MCF 10A (cell line): ENCODE results near the gene FAM32A. TPM values are rescaled to one million over a fixed set of nuclear protein-coding genes. Genes with fewer than 3 reads are reported as not detected.

Experiments
- BruUV-seq: library from RNA; stranded (reverse); fragments of 400-500 nt; replicated peaks from 2 replicates; lab custom pipeline; 2021; lab: Mats Ljungman, UMichigan
- CTCF ChIA-PET: fragments of 300-600 bp; sonication (Branson Sonifier 250); formaldehyde crosslinking; extraction: SDS; loops from one replicate; lab custom pipeline; 2021; ENCODE audit warnings: antibody characterized with exemption, inconsistent platforms; lab: Yijun Ruan, JAX
- POLR2A ChIA-PET: fragments of 300-600, 350-650 bp; sonication (Branson Sonifier 250); formaldehyde crosslinking; extraction: SDS; loops from one replicate; lab custom pipeline; 2020; ENCODE audit warnings: antibody characterized with exemption, inconsistent platforms; lab: Yijun Ruan, JAX
- DNase-seq: peaks from one replicate; pipeline ENCODE4 v3.0.0-alpha.2; 2018; ENCODE audit not compliant: unreplicated experiment
- H3K27ac Mint-ChIP-seq: one replicate; pipeline ENCODE4 v1.8.0; 2022; ENCODE audit warnings: mild to moderate bottlenecking, low read depth, mixed read lengths; ENCODE audit not compliant: unreplicated experiment
- H3K27me3 Mint-ChIP-seq: one replicate; pipeline ENCODE4 v1.8.0; 2022; ENCODE audit warnings: mixed read lengths; ENCODE audit not compliant: insufficient read depth, unreplicated experiment
- H3K36me3 Mint-ChIP-seq: one replicate; pipeline ENCODE4 v1.8.0; 2022; ENCODE audit warnings: mild to moderate bottlenecking, moderate library complexity, mixed read lengths; ENCODE audit not compliant: insufficient read depth, unreplicated experiment
- H3K4me1 Mint-ChIP-seq: one replicate; pipeline ENCODE4 v1.8.0; 2022; ENCODE audit warnings: mixed read lengths; ENCODE audit not compliant: insufficient read depth, unreplicated experiment
- H3K4me3 Mint-ChIP-seq: one replicate; pipeline ENCODE4 v1.8.0; 2022; ENCODE audit warnings: mild to moderate bottlenecking, moderate library complexity, mixed read lengths; ENCODE audit not compliant: unreplicated experiment
- H3K9me3 Mint-ChIP-seq: one replicate; pipeline ENCODE4 v1.8.0; 2022; ENCODE audit warnings: mixed read lengths; ENCODE audit not compliant: unreplicated experiment
- CTCF ChIP-seq: fragments of 200-600 bp; IDR thresholded peaks from one replicate; pipeline ENCODE4 v1.8.0; 2022; ENCODE audit warnings: antibody characterized with exemption, mild to moderate bottlenecking; ENCODE audit not compliant: unreplicated experiment
- intact Hi-C: fragments of 100-400 bp; cut with micrococcal nuclease; formaldehyde crosslinking; loops from 2 replicates; pipeline ENCODE4 v1.14.1; 2022
- total RNA-seq: library from RNA; stranded (reverse); gene quantifications from 2 replicates; pipeline ENCODE4 v1.2.3, GENCODE V29; 2022

FAM32A gene
- total RNA-seq, 1 experiment from 2014 or later: 48.1 TPM

DNA sequence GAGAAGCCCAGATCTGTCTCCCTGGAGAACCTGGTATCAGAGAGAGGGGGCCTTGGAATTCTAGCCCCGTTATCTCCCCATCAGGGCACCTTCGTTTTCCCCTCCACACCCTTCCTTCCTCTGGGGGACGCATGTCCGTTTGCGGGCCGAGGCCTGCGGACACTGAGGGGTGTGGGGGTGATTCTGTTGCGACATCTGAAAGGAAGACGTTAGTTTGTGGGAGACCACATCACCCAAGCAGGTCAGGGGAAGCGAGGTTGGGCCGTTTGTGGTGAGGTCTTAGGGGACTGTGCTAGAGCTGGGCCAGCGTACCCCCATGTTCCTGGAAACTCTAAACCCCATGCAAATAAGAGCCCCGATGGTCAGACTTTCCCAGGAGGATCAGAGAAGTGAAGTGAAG is 45.5 kb upstream of the FAM32A start:
- DNase-seq: no peak
- ChIA-PET POLR2A (no interaction called here), CTCF (interaction anchor here (1.0 kb wide), 1 partner anchor 98 kb away, joined by 4 read pairs; no protein-coding TSS in a partner anchor)
- H3K9me3 Mint-ChIP-seq: no peaks in the 10 kb centered on the region
- H3K36me3 Mint-ChIP-seq: no peaks in the 10 kb centered on the region
- H3K27ac Mint-ChIP-seq: no peak overlapping the region
- no peak overlapping the region for H3K4me3 Mint-ChIP-seq
- no peaks in the 10 kb centered on the region for H3K27me3 Mint-ChIP-seq
- peaks cover 12% of the 10 kb centered on the region for H3K4me1 Mint-ChIP-seq
- intact Hi-C loops: no loop called here
- BruUV-seq: no TSS peak
- TF ChIP-seq CTCF: no peak

GRCh38 chr19:16141043-16141442 is 44.2 kb upstream of the FAM32A start:
- H3K27ac Mint-ChIP-seq: no peak overlapping the region
- TF ChIP-seq CTCF: no peak
- no peaks in the 10 kb centered on the region for H3K9me3 Mint-ChIP-seq
- H3K4me1 Mint-ChIP-seq: peaks cover 12% of the 10 kb centered on the region
- ChIA-PET POLR2A (interaction anchor here (0.6 to 0.9 kb wide), 2 partner anchors 66 to 946 kb away, joined by 3 read pairs; no protein-coding TSS in a partner anchor), CTCF (interaction anchor here (0.6 kb wide), 1 partner anchor 40 kb away, joined by 3 read pairs; no protein-coding TSS in a partner anchor)
- BruUV-seq: no TSS peak
- intact Hi-C loops: no loop called here
- H3K36me3 Mint-ChIP-seq: no peaks in the 10 kb centered on the region
- H3K27me3 Mint-ChIP-seq: no peaks in the 10 kb centered on the region
- no peak overlapping the region for H3K4me3 Mint-ChIP-seq
- no peak for DNase-seq

DNA sequence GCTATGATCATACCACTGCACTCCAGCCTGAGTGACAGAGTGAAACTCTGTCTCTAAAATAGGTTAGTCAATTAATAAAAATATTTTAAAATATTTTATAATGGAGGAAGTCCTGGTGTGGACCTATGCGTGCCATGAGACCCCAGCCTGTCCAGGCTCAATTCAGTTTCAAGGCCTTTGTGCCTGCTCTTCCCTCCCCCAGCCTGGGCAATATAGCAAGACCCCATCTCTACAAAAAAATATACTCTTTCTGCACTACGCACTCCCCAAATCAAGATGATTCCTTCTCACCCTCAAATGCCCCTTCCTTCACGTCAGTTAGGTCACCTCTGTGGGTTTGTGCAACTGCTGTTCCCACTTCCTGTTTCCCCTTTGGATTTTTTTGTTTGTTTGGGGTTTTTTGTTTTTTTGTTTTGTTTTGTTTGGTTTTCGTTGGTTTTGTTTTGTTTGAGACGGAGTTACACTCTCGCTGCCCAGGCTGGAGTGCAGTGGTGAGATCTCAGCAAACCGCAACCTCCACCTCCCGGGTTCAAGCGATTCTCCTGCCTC is 43.1 kb upstream of the FAM32A start:
- TF ChIP-seq CTCF: no peak
- Mint-ChIP-seq H3K27ac (no peak overlapping the region), H3K27me3 (no peaks in the 10 kb centered on the region), H3K4me1 (peaks cover 12% of the 10 kb centered on the region), H3K9me3 (no peaks in the 10 kb centered on the region), H3K4me3 (no peak overlapping the region), H3K36me3 (no peaks in the 10 kb centered on the region)
- no TSS peak for BruUV-seq
- intact Hi-C loops: no loop called here
- POLR2A ChIA-PET: no interaction called here
- DNase-seq: no peak
- CTCF ChIA-PET: no interaction called here

- no peak for TF ChIP-seq CTCF
- Mint-ChIP-seq H3K4me1 (peaks cover 12% of the 10 kb centered on the region), H3K36me3 (no peaks in the 10 kb centered on the region), H3K4me3 (no peak within 1 kb of the TSS), H3K9me3 (no peaks in the 10 kb centered on the region), H3K27ac (peak within 1 kb of the TSS; percentile 23), H3K27me3 (no peaks in the 10 kb centered on the region)
- CTCF ChIA-PET: interaction anchor here (0.6 to 1.5 kb wide), 3 partner anchors 39 to 727 kb away, joined by 3 to 4 read pairs (median 3); no protein-coding TSS in a partner anchor
- peak; percentile 68 for DNase-seq
- intact Hi-C loops: no loop called here
- POLR2A ChIA-PET: interaction anchor here (0.9 kb wide), 1 partner anchor 31 kb away, joined by 3 read pairs; no protein-coding TSS in a partner anchor
- BruUV-seq: no TSS peak
Observed at GRCh38 chr19:16143399-16144215, 41.6 kb upstream of the FAM32A start, which contains the start of gene HSH2D. TSS of gene HSH2D (plus strand) at chr19:16143685. CDS start at chr19:16148751, 5,066 bp downstream.
